Measurements from ENCODE around the gene SHISAL1.

DNA sequence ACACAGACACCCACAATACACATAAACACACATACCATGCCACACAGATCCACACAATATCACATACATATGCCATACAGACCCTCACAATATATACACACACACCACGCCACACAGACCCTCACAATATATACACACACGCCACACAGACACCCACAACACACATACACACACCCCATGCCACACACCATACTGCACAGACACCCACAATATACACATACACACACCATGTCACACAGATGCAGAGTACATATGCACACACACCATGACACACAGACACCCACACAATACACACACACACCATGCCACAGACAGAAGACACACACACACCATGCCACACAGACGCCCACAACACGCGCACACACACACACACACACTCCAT lies 43.6 kb downstream of the SHISAL1 start:
- no peak for TF ChIP-seq CTCF (conservative IDR thresholded peaks at IDR 0.05 in 1 of 2, IDR thresholded peaks at IDR 0.05 in 1 of 2; ENCODE audit: extremely low read depth in 1 of 2, insufficient read depth in 1 of 2, low read depth in 1 of 2, low read length in 2 of 2)
- no peak for TF ChIP-seq EZH2 (IDR thresholded peaks at IDR 0.05; ENCODE audit: borderline replicate concordance, low read length)
